Measurements from ENCODE around the gene SLC2A5. TPM values are rescaled to one million over a fixed set of nuclear protein-coding genes. Genes with fewer than 3 reads are reported as not detected.

The SLC2A5 gene
- total and polyA plus RNA-seq, 2 donors (not counting 3 experiments of a cell fraction or from before 2014, with no cell fraction given): not detected

DNA sequence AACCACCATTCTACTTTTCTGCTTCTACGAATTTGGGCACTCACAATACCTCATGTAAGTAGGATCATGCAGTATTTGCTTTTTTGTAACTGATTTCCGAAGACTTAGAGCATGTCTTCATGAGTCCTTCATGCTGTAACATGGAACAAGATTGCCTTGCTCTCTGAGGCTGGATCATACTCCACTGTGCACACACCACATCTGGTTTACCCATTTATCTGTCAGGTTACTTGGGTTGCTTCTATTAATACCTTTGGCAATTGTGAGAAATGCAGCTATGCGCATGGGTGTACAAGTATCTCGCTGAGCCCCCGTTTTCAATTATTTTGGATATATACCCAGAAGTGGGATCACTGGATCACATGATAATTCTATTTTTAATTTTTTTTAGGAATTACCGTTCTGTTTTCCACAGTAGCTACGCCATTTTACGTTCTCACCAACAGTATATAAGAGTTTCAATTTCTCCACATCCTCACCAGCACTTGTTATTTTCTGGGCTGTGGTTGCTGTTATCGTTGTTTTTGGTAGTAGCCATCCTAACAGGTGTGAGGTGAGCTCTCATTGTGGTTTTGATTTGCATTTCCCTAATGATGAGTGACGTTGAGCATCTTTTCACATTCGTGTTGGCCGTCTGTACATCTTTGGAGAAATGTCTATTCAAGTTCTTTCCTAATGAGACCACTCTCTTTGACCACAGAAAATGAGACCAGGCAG, 10.7 kb upstream of the SLC2A5 start:
- H3K36me3 ChIP-seq (ENCODE audit: control insufficient read depth in 2 of 2, extremely low read depth in 1 of 2, insufficient read depth in 2 of 2, low read length in 2 of 2): no peaks in the 10 kb centered on the region
- CTCF ChIA-PET: interaction anchor here (1.1 to 2.1 kb wide), 4 partner anchors 10 to 75 kb away, joined by 3 to 8 read pairs (median 4); no protein-coding TSS in a partner anchor
- DNase-seq (ENCODE audit: low read depth, low spot score) (no peak), FAIRE-seq (no peak)
- H3K4me2 ChIP-seq (ENCODE audit: insufficient read depth, low read length): no peak overlapping the region
- H3K4me3 ChIP-seq (replicated peaks in 1 of 3; ENCODE audit: insufficient read depth in 1 of 3, low read depth in 1 of 3, low read length in 3 of 3): no peak overlapping the region
- no peaks in the 10 kb centered on the region for H4K20me1 ChIP-seq (replicated peaks; ENCODE audit: control insufficient read depth, extremely low read depth, insufficient read depth, low read length)
- TF ChIP-seq POLR2AphosphoS5 (IDR thresholded peaks at IDR 0.05; ENCODE audit: insufficient read depth, low read depth, low read length) (no peak), MYC (IDR thresholded peaks at IDR 0.05; ENCODE audit: low read depth, low read length) (no peak), POLR2A (IDR thresholded peaks at IDR 0.05; ENCODE audit: low read depth, low read length) (no peak), MAX (IDR thresholded peaks at IDR 0.05; ENCODE audit: insufficient read depth, insufficient read length) (no peak), GATA2 (IDR thresholded peaks at IDR 0.05; ENCODE audit: insufficient read depth, insufficient read length, low read depth, low read length) (no peak), JUN (IDR thresholded peaks at IDR 0.05; ENCODE audit: borderline replicate concordance, insufficient read depth, insufficient read length, low read depth) (no peak), EZH2 (IDR thresholded peaks at IDR 0.05; ENCODE audit: borderline replicate concordance, low read depth, low read length, severe bottlenecking) (no peak), CTCF (IDR thresholded peaks at IDR 0.05; ENCODE audit: extremely low read depth in 1 of 2, insufficient read depth in 1 of 2, low read depth in 1 of 2, low read length in 2 of 2) (no peak), FOS (IDR thresholded peaks at IDR 0.05; ENCODE audit: borderline replicate concordance, insufficient read depth, low read length) (no peak)
- peaks cover 0 to under 1% of the 10 kb centered on the region in 2 experiments for H3K27me3 ChIP-seq (ENCODE audit: control insufficient read depth in 2 of 2, insufficient read depth in 2 of 2, low read length in 2 of 2)
- no peaks in the 10 kb centered on the region for H3K4me1 ChIP-seq (ENCODE audit: control insufficient read depth, extremely low read depth, insufficient read depth, low read length)
- no peaks in the 10 kb centered on the region for H3K9me3 ChIP-seq (replicated peaks; ENCODE audit: control insufficient read depth, insufficient read depth, low read length)
- intact Hi-C loops (cut with micrococcal nuclease): no loop called here
- no TSS peak for BruUV-seq (replicated peaks)
- no peaks in the 10 kb centered on the region for H3K9me1 ChIP-seq (replicated peaks; ENCODE audit: control insufficient read depth, extremely low read depth, insufficient read depth, low read length)
- no peak overlapping the region for H2AFZ ChIP-seq (ENCODE audit: low read depth, low read length)
- no peak overlapping the region for H3K27ac ChIP-seq (ENCODE audit: insufficient read depth, low read depth, low read length)
- dilution Hi-C loops (cut with MboI; ENCODE audit: extremely low pct_ligation_motif_present, low sequenced_read_pairs): no loop called here
- POLR2A ChIA-PET: no interaction called here
- no peak overlapping the region for H3K9ac ChIP-seq (replicated peaks; ENCODE audit: extremely low read depth, insufficient read depth, low read length)
- no peaks in the 10 kb centered on the region for H3K79me2 ChIP-seq (ENCODE audit: control insufficient read depth, insufficient read depth, low read length)

All from endothelial cell of umbilical vein (primary cell).